Prostate gland (tissue), 2 donors: ENCODE measurements around the gene TNFAIP2. TPM values are rescaled to one million over a fixed set of nuclear protein-coding genes. Genes with fewer than 3 reads are reported as not detected.

Experiments
- DNase-seq: peaks from one replicate; pipeline ENCODE4 v3.0.0-alpha.2; 2019; ENCODE audit warnings: low spot score
- H3K27ac ChIP-seq, 2 donors: fragments of 200-600 bp; sonication (generic); 2 replicates each; pipeline ENCODE4 v1.5.1; 2017 to 2019
- H3K27me3 ChIP-seq: fragments of 200-600 bp; sonication (generic); replicated peaks from 2 replicates; pipeline ENCODE4 v1.5.1; 2019; ENCODE audit not compliant: insufficient read depth
- H3K36me3 ChIP-seq, 2 donors: fragments of 200-600 bp; sonication (generic); 1 replicate in 1 of 2; 2 replicates in 1 of 2; pipeline versions ENCODE4 v1.5.1 to v1.8.1; 2017 to 2019
- H3K4me1 ChIP-seq: fragments of 200-600 bp; sonication (generic); replicated peaks from 2 replicates; pipeline ENCODE4 v1.5.1; 2019
- H3K4me3 ChIP-seq, 2 donors: fragments of 200-600 bp; sonication (generic); 2 replicates each; pipeline ENCODE4 v1.5.1; 2017 to 2019
- H3K9me3 ChIP-seq: fragments of 200-600 bp; sonication (generic); 2 replicates; pipeline ENCODE4 v1.5.1; 2017
- POLR2A ChIP-seq: fragments of 450-650 bp; IDR thresholded peaks from one replicate; pipeline ENCODE4 v1.6.1; 2016; ENCODE audit warnings: antibody characterized with exemption, mild to moderate bottlenecking
- POLR2AphosphoS5 ChIP-seq: sonication (generic); formaldehyde crosslinking; IDR thresholded peaks from one replicate; pipeline ENCODE4 v1.6.1; 2017; ENCODE audit warnings: antibody characterized with exemption
- WGBS: methylation state at CpG from one replicate; pipeline ENCODE4 v1.1.5; 2018; 5-methylcytosine and 5-hydroxymethylcytosine counted together
- intact Hi-C: fragments of 100-400 bp; cut with DNase I; formaldehyde crosslinking; loops from one replicate; pipeline ENCODE4 v1.14.2; 2022
- total RNA-seq, 2 donors: library from RNA; depleted of rRNA; stranded (reverse); fragments of >200 nt; gene quantifications; one replicate each; pipeline ENCODE4 v1.1.0, GENCODE V29; 2016
- TF ChIP-seq, protein P1 (sequence below), 4 experiments: fragments of 200-600 bp in 2 of 4; fragments of 450-650 bp in 2 of 4; sonication (generic) in 2 of 4; IDR thresholded peaks; 1 replicate in 3 of 4; 2 replicates in 1 of 4; pipeline ENCODE4 v1.5.1; 2016 to 2019; ENCODE audit warnings: antibody characterized with exemption in 4 of 4, mild to moderate bottlenecking in 2 of 4, moderate library complexity in 2 of 4

Gene TNFAIP2, protein sequence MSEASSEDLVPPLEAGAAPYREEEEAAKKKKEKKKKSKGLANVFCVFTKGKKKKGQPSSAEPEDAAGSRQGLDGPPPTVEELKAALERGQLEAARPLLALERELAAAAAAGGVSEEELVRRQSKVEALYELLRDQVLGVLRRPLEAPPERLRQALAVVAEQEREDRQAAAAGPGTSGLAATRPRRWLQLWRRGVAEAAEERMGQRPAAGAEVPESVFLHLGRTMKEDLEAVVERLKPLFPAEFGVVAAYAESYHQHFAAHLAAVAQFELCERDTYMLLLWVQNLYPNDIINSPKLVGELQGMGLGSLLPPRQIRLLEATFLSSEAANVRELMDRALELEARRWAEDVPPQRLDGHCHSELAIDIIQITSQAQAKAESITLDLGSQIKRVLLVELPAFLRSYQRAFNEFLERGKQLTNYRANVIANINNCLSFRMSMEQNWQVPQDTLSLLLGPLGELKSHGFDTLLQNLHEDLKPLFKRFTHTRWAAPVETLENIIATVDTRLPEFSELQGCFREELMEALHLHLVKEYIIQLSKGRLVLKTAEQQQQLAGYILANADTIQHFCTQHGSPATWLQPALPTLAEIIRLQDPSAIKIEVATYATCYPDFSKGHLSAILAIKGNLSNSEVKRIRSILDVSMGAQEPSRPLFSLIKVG
- total RNA-seq = 10 to 100 TPM; 36.5 to 46.4 TPM

DNA sequence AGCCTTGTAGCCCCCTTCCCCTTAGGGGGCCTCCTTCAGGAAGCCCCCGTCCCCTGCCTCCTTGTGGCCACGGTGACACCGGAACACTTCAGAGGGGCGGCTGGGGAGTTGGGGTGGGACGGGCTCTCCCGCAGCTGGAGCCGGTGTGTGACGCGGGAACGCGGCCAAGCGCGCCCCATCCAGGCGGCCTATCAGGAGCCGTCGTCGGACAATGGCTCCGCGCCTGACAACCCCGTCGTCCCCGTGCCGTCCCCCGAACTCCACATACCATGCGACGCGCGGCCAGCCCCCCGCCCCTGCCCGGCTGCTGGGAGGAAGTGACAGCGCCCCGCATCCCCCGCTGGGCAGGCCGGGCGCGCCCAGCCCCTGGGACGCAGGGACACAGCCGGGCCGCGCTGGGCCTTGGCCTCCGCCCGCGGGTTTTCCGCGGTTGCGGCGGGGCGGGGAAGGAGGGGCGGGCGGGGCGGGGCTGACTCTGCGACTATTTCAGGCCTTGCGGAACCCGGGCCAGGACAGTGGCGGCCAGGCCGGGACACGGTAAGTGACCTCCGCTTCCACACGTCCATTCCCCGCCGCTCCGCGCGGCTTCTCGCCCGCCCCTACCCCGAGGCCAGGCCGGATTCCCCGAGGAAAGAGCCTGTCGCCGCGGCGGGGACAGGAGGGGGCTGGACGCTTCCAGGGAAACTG lies at the start of gene TNFAIP2:
TNFAIP2 (plus strand) TSS at position 515 of the 687 bp plus-strand sequence. CDS start 2,997 bp downstream, outside the sequence.
- no peak for DNase-seq
- Histone ChIP-seq H3K4me3 (peak within 1 kb of the TSS; percentile 38 to 41), H3K4me1 (peaks cover 18% of the 10 kb centered on the region), H3K27me3 (no peaks in the 10 kb centered on the region), H3K36me3 (no peaks in the 10 kb centered on the region), H3K27ac (peak within 1 kb of the TSS; percentile 72 to 74), H3K9me3 (no peaks in the 10 kb centered on the region)
- intact Hi-C loops = no loop called here
- peak; percentile 63 for TF ChIP-seq POLR2A
- TF ChIP-seq, protein P1, sequence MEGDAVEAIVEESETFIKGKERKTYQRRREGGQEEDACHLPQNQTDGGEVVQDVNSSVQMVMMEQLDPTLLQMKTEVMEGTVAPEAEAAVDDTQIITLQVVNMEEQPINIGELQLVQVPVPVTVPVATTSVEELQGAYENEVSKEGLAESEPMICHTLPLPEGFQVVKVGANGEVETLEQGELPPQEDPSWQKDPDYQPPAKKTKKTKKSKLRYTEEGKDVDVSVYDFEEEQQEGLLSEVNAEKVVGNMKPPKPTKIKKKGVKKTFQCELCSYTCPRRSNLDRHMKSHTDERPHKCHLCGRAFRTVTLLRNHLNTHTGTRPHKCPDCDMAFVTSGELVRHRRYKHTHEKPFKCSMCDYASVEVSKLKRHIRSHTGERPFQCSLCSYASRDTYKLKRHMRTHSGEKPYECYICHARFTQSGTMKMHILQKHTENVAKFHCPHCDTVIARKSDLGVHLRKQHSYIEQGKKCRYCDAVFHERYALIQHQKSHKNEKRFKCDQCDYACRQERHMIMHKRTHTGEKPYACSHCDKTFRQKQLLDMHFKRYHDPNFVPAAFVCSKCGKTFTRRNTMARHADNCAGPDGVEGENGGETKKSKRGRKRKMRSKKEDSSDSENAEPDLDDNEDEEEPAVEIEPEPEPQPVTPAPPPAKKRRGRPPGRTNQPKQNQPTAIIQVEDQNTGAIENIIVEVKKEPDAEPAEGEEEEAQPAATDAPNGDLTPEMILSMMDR (IDR thresholded peaks at IDR 0.05) = no peak
- TF ChIP-seq POLR2AphosphoS5 = no peak
- 3% methylated on average over 53 of the region's 74 CpGs for WGBS

DNA sequence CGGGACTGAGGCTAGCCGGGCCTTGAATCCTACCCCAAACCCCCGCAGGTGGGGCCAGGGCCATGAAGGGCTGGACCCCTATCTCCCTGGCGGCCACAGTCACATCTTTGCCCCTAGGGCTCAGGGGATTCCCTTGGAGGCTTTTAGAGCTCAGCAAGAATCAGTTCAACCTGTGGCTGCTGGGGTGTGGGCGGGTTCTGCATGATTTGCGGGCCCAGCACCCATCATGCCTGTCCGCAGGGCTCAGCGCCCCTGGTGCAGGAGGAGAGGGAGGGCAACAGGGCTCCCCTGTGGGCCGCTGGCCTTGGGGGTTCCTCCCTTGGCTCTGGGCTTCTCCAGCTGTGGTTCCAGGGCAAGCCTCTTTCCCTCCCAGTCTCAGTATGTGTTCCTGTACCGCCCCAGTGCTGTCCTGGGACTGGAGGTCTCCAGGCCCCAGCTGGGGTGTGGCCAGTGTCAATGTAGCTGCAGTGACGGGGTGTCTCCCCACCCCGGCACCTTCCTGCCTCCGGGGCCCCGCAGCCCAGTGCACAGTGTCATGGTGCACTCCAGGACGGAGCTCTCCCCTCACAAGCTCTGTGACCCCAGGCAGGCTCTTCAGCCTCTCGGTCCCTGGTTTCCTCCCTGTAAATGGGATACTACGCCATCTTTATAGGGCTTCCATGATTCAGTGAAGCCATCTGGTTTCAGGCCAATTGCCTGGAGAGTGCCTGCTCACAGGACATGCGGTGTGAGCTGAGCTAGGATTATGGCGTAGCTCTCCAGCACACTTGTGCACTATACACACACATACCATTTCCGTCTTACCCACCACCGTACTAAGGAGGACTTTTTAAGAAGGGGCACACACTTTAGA lies 49.2 kb upstream of the TNFAIP2 start:
- Histone ChIP-seq H3K9me3 (no peaks in the 10 kb centered on the region), H3K4me3 (no peak overlapping the region), H3K36me3 (no peaks in the 10 kb centered on the region), H3K27ac (no peak overlapping the region), H3K27me3 (no peaks in the 10 kb centered on the region), H3K4me1 (peaks cover 7% of the 10 kb centered on the region)
- no peak for DNase-seq
- TF ChIP-seq POLR2AphosphoS5 = no peak
- TF ChIP-seq, protein P1 (IDR thresholded peaks at IDR 0.05) = no peak
- TF ChIP-seq POLR2A = no peak
- intact Hi-C loops = loop anchor here (10.0 kb wide), 1 partner anchor 379 kb away; no protein-coding TSS in a partner anchor
- WGBS = 80% methylated on average over 17 of the region's 21 CpGs

DNA sequence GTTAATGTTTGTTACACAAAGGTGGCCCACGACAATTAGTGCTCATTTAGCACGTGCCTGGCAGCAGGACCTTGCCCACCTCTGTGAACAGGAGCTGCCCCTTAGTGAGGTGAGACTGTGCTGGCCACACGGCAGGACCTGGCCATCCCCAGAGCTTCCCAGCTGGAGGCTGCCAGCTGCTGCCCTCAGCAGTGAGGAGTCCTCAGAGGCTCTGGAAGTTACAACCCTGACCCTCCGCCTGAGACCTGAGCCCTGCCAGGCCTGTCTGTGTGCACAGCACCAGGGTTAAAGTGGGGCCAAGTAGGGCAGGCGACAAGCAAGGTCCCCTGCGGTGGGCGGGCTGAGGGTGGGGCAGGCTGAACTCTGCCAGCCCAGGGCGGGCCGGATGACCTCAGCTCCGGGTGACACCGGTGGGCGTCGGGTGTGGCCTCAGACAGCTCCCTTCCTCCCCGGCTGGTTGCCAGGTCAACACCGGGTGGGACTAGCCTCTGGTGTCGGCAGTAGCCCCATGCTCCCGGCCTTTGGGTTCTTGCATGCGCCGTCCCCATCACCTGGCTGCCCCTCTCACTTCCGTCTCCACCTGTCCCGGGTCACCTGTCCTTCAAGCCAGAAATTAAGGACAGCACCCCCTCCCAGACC lies 48.4 kb upstream of the TNFAIP2 start:
- no peaks in the 10 kb centered on the region for H3K27me3 ChIP-seq
- H3K27ac ChIP-seq = no peak overlapping the region
- H3K4me3 ChIP-seq = peak overlapping the region in 1 of 2 donors; percentile 32
- WGBS = 30% methylated on average over 16 of the region's 21 CpGs
- DNase-seq = no peak
- intact Hi-C loops = loop anchor here (5.0 to 10.0 kb wide), 2 partner anchors 217 to 380 kb away; no protein-coding TSS in a partner anchor
- H3K36me3 ChIP-seq = no peaks in the 10 kb centered on the region
- no peak for TF ChIP-seq POLR2A
- TF ChIP-seq POLR2AphosphoS5 = no peak
- TF ChIP-seq, protein P1 (IDR thresholded peaks at IDR 0.05) = no peak
- H3K9me3 ChIP-seq = no peaks in the 10 kb centered on the region
- peaks cover 7% of the 10 kb centered on the region for H3K4me1 ChIP-seq

DNA sequence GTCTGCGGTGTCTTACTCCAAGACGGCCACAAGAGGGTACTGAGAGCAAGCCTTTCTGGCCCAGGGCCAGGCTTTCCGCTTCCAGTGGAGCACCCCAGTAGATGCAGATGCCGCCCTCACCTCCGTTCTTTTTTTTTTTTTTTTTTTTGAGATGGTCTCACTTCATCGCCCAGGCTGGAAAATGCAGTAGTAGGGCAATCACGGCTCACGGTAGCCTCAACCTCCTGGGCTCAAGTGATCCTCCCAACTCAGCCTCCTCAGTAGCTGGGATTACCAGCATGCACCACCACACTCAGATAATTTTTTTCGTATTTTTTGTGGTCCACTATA lies 44.9 kb upstream of the TNFAIP2 start:
- intact Hi-C loops = loop anchor here (5.0 to 10.0 kb wide), 2 partner anchors 214 to 384 kb away; no protein-coding TSS in a partner anchor
- Histone ChIP-seq H3K4me1 (no peaks in the 10 kb centered on the region), H3K9me3 (no peaks in the 10 kb centered on the region), H3K36me3 (no peaks in the 10 kb centered on the region), H3K27ac (no peak overlapping the region), H3K27me3 (no peaks in the 10 kb centered on the region), H3K4me3 (no peak overlapping the region)
- DNase-seq = peak; percentile 76
- 16% methylated on average over 9 of the region's 9 CpGs for WGBS
- TF ChIP-seq, protein P1 (IDR thresholded peaks at IDR 0.05) = peak; percentile 38 to 83 (median 62)
- TF ChIP-seq POLR2A = no peak
- peak; percentile 58 for TF ChIP-seq POLR2AphosphoS5
